H1 (cell line): ENCODE results near the gene PLAC1. TPM values are rescaled to one million over a fixed set of nuclear protein-coding genes. Genes with fewer than 3 reads are reported as not detected.

Experiments
- CTCF ChIA-PET: fragments of 300-600 bp; sonication (Branson Sonifier 250); formaldehyde crosslinking; loops from one replicate; lab custom pipeline; 2021; ENCODE audit not compliant: partially characterized antibody; lab: Charles Lee
- POLR2A ChIA-PET: fragments of 300-600 bp; sonication (Branson Sonifier 250); formaldehyde crosslinking; loops from one replicate; lab custom pipeline; 2021; ENCODE audit warnings: inconsistent platforms; ENCODE audit not compliant: partially characterized antibody; lab: Charles Lee
- DNase-seq, 2 experiments: peaks; one replicate each; pipeline versions ENCODE4 v3.0.0 to v3.0.0-alpha.2; 2010 to 2022; ENCODE audit warnings: low spot score in 2 of 2, low read depth in 1 of 2, mixed read lengths in 1 of 2
- FAIRE-seq: peaks from 2 replicates; lab custom pipeline; 2011; peaks lifted over from hg19 to GRCh38; lab: Jason Lieb, UNC
- H2AFZ ChIP-seq: 2 replicates; pipeline ENCODE4 v1.8.1; 2012; ENCODE audit warnings: low read length, inconsistent platforms
- H2AK5ac ChIP-seq: 2 replicates; pipeline ENCODE4 v1.6.1; 2013; ENCODE audit warnings: low read depth, low read length
- H2BK120ac ChIP-seq: replicated peaks from 2 replicates; pipeline ENCODE3; 2013; ENCODE audit warnings: low read depth, low read length, inconsistent platforms
- H2BK12ac ChIP-seq: 2 replicates; pipeline ENCODE4 v1.6.1; 2013; ENCODE audit warnings: low read depth, low read length
- H2BK15ac ChIP-seq: 2 replicates; pipeline ENCODE4 v1.6.1; 2013; ENCODE audit warnings: low read length
- H2BK20ac ChIP-seq: 2 replicates; pipeline ENCODE4 v1.6.1; 2013; ENCODE audit warnings: low read length
- H2BK5ac ChIP-seq: 2 replicates; pipeline ENCODE4 v1.6.1; 2013; ENCODE audit warnings: low read depth, low read length
- H3K14ac ChIP-seq: 2 replicates; pipeline ENCODE4 v1.6.1; 2013; ENCODE audit warnings: inconsistent platforms; ENCODE audit not compliant: insufficient read length
- H3K18ac ChIP-seq: 2 replicates; pipeline ENCODE4 v1.6.1; 2013; ENCODE audit warnings: low read length; ENCODE audit errors: extremely low read depth
- H3K23ac ChIP-seq: 2 replicates; pipeline ENCODE4 v1.6.1; 2013; ENCODE audit warnings: inconsistent platforms; ENCODE audit not compliant: insufficient read length
- H3K23me2 ChIP-seq: 2 replicates; pipeline ENCODE4 v1.6.1; 2013; ENCODE audit warnings: low read depth, low read length
- H3K27ac ChIP-seq: 2 replicates; pipeline ENCODE4 v1.6.1; 2011; ENCODE audit warnings: low read depth, low read length, inconsistent platforms
- H3K27me3 ChIP-seq, 4 experiments: replicated peaks in 1 of 4; 1 replicate in 1 of 4; 2 replicates in 3 of 4; pipeline versions ENCODE4 v1.6.1 to v1.8.1; 2011 to 2013; ENCODE audit warnings: low read length in 3 of 4, mild to moderate bottlenecking in 3 of 4, inconsistent platforms in 2 of 4, mixed read lengths in 2 of 4, moderate library complexity in 1 of 4; ENCODE audit not compliant: control insufficient read depth in 3 of 4, insufficient read depth in 3 of 4; ENCODE audit errors: extremely low read depth in 1 of 4
- H3K36me3 ChIP-seq, 4 experiments: 2 replicates each; pipeline versions ENCODE4 v1.6.1 to v1.8.1; 2011 to 2013; ENCODE audit warnings: mild to moderate bottlenecking in 4 of 4, low read length in 3 of 4, moderate library complexity in 2 of 4, control low read depth in 1 of 4, inconsistent platforms in 1 of 4; ENCODE audit not compliant: insufficient read depth in 4 of 4, control insufficient read depth in 2 of 4
- H3K4ac ChIP-seq: replicated peaks from 2 replicates; pipeline ENCODE3; 2013; ENCODE audit warnings: low read length, low read depth, mixed read lengths, inconsistent platforms; ENCODE audit not compliant: insufficient read length
- H3K4me1 ChIP-seq, 4 experiments: replicated peaks in 1 of 4; 1 replicate in 1 of 4; 2 replicates in 3 of 4; pipeline versions ENCODE4 v1.6.1 to v1.8.1; 2011 to 2013; ENCODE audit warnings: low read length in 3 of 4, inconsistent platforms in 2 of 4, mixed read lengths in 1 of 4; ENCODE audit not compliant: insufficient read depth in 4 of 4, control insufficient read depth in 3 of 4
- H3K4me2 ChIP-seq, 2 experiments: 2 replicates each; pipeline versions ENCODE4 v1.6.1 to v1.8.1; 2011 to 2013; ENCODE audit warnings: low read depth in 2 of 2, low read length in 2 of 2, control low read depth in 1 of 2, inconsistent platforms in 1 of 2, mild to moderate bottlenecking in 1 of 2; ENCODE audit not compliant: insufficient read depth in 1 of 2
- H3K4me3 ChIP-seq, 4 experiments: fragments of 200-600, 300-600 bp in 1 of 4; sonication (generic), shearing (Covaris generic), sonication (Bioruptor Twin) in 1 of 4; 2 replicates each; pipeline versions ENCODE4 v1.5.1 to v1.8.1; 2011 to 2016; ENCODE audit warnings: low read length in 4 of 4, low read depth in 3 of 4, control low read depth in 2 of 4, inconsistent platforms in 2 of 4, mild to moderate bottlenecking in 2 of 4, mixed read lengths in 1 of 4, moderate library complexity in 1 of 4; ENCODE audit not compliant: insufficient read depth in 2 of 4; ENCODE audit errors: extremely low read depth in 1 of 4
- H3K56ac ChIP-seq: replicated peaks from 2 replicates; pipeline ENCODE3; 2013; ENCODE audit warnings: low read depth, mild to moderate bottlenecking, mixed read lengths, low read length, inconsistent platforms; ENCODE audit not compliant: insufficient read length
- H3K79me1 ChIP-seq: 2 replicates; pipeline ENCODE4 v1.6.1; 2013; ENCODE audit warnings: low read depth, low read length, control low read depth
- H3K79me2 ChIP-seq, 2 experiments: 2 replicates each; pipeline versions ENCODE4 v1.6.1 to v1.8.1; 2012 to 2013; ENCODE audit warnings: low read length in 2 of 2, mild to moderate bottlenecking in 2 of 2, inconsistent platforms in 1 of 2; ENCODE audit not compliant: insufficient read depth in 2 of 2, control insufficient read depth in 1 of 2
- H3K9ac ChIP-seq, 4 experiments: replicated peaks in 1 of 4; 1 replicate in 1 of 4; 2 replicates in 3 of 4; pipeline versions ENCODE4 v1.6.1 to v1.8.1; 2011 to 2013; ENCODE audit warnings: low read depth in 3 of 4, low read length in 3 of 4, control low read depth in 2 of 4, mild to moderate bottlenecking in 2 of 4, moderate library complexity in 2 of 4, inconsistent platforms in 1 of 4; ENCODE audit errors: extremely low read depth in 1 of 4
- H3K9me3 ChIP-seq, 2 experiments: 2 replicates each; pipeline versions ENCODE4 v1.6.1 to v1.8.1; 2012 to 2013; ENCODE audit warnings: mild to moderate bottlenecking in 2 of 2, moderate library complexity in 2 of 2, control low read depth in 1 of 2, inconsistent platforms in 1 of 2, low read depth in 1 of 2, low read length in 1 of 2, mixed read lengths in 1 of 2; ENCODE audit not compliant: insufficient read depth in 2 of 2
- H4K20me1 ChIP-seq, 2 experiments: replicated peaks in 1 of 2; 2 replicates each; pipeline versions ENCODE3 to v1.8.1; 2011 to 2013; ENCODE audit warnings: inconsistent platforms in 2 of 2, low read length in 2 of 2, mild to moderate bottlenecking in 1 of 2; ENCODE audit not compliant: insufficient read depth in 2 of 2, control insufficient read depth in 1 of 2
- H4K5ac ChIP-seq: 2 replicates; pipeline ENCODE4 v1.6.1; 2013; ENCODE audit warnings: low read length, low read depth, mixed read lengths, inconsistent platforms; ENCODE audit not compliant: insufficient read length
- H4K8ac ChIP-seq: 2 replicates; pipeline ENCODE4 v1.8.0; 2013; ENCODE audit warnings: mild to moderate bottlenecking, moderate library complexity, low read length, inconsistent platforms; ENCODE audit not compliant: insufficient read depth; ENCODE audit errors: extremely low read depth
- H4K91ac ChIP-seq: replicated peaks from 2 replicates; pipeline ENCODE3; 2013; ENCODE audit warnings: low read length, mixed read lengths, inconsistent platforms; ENCODE audit not compliant: insufficient read length
- FOSL1 ChIP-seq: IDR thresholded peaks from 2 replicates; pipeline ENCODE4 v1.6.1; 2011; ENCODE audit warnings: mild to moderate bottlenecking, low read depth, low read length, moderate library complexity; ENCODE audit not compliant: insufficient read depth
- JUND ChIP-seq: IDR thresholded peaks from 2 replicates; pipeline ENCODE4 v1.6.1; 2011; ENCODE audit warnings: mild to moderate bottlenecking, improper control_type of control experiment, low read length
- WGBS, 2 experiments: shearing (Covaris generic) in 1 of 2; methylation state at CpG; one replicate each; pipeline versions ENCODE4 v1.1.6 to v1.1.7; 2013 to 2015; ENCODE audit warnings: low lambda C conversion rate in 2 of 2, mixed read lengths in 2 of 2, inconsistent platforms in 1 of 2, low coverage in 1 of 2, missing lambda C conversion rate in 1 of 2; ENCODE audit not compliant: insufficient replicate concordance in 2 of 2, insufficient coverage in 1 of 2, insufficient read length in 1 of 2; ENCODE audit errors: extremely low coverage in 1 of 2, missing lambda C conversion rate in 1 of 2; 5-methylcytosine and 5-hydroxymethylcytosine counted together
- polyA plus RNA-seq, 7 experiments: library from polyadenylated mRNA; depleted of rRNA in 3 of 7; stranded (reverse) in 5 of 7; unstranded in 2 of 7; fragments of >200 nt in 5 of 7; fragments of 200-250 nt in 2 of 7; gene quantifications; 1 replicate in 5 of 7; 2 replicates in 1 of 7; 4 replicates in 1 of 7; pipeline versions ENCODE4 v1.2.1 to v1.2.3, GENCODE V29; 2011 to 2013; ENCODE audit warnings: missing spikeins in 2 of 7, mixed read lengths in 2 of 7
- total RNA-seq: library from RNA; stranded (reverse); fragmentation: NEBNext Ultra II Directional; extraction: Animal tissue kit (Norgen Biotek cat#: 25700); gene quantifications from 2 replicates; pipeline ENCODE4 v1.2.1, GENCODE V29; 2021

The PLAC1 gene
- total and polyA plus RNA-seq, 2 of the 8 experiments (the other 6 are each of a cell fraction or from before 2014, with no cell fraction given) = 1.8 TPM; not detected in 1

- Histone ChIP-seq H3K23ac (no peak overlapping the region), H3K79me1 (no peaks in the 10 kb centered on the region), H3K79me2 (no peaks in the 10 kb centered on the region), H2BK15ac (no peak overlapping the region), H3K4me3 (no peak overlapping the region), H2BK5ac (peak overlapping the region; percentile 52; the same call in 1 of the 2 replicates), H3K27me3 (no peaks in the 10 kb centered on the region), H3K23me2 (no peaks in the 10 kb centered on the region), H4K20me1 (no peaks in the 10 kb centered on the region), H3K4me2 (peak overlapping the region in 1 of 2 experiments; percentile 33; a peak in 2 of 4 replicates), H3K9ac (no peak overlapping the region), H4K5ac (no peak overlapping the region), H2BK20ac (no peak overlapping the region), H3K4ac (no peak overlapping the region), H3K14ac (no peak overlapping the region), H3K9me3 (no peaks in the 10 kb centered on the region), H3K4me1 (peaks cover 0 to 7% (median 0%) of the 10 kb centered on the region in 4 experiments; a peak in 2 of 7 replicates), H3K36me3 (no peaks in the 10 kb centered on the region), H3K56ac (no peak overlapping the region), H4K91ac (no peak overlapping the region), H2AFZ (peak overlapping the region; percentile 81), H2BK120ac (no peak overlapping the region), H2BK12ac (0 out of 2 replicates have a peak overlapping the region, but pooled peaks have one; percentile 60), H3K18ac (no peak overlapping the region; the same call in 1 of the 2 replicates), H3K27ac (no peak overlapping the region), H4K8ac (peak overlapping the region; percentile 15), H2AK5ac (no peak overlapping the region)
- peak in 1 of 2 experiments; percentile 39 for DNase-seq
- ChIA-PET POLR2A (interaction anchor here (0.9 kb wide), 1 partner anchor 22 kb away, joined by 4 read pairs; no protein-coding TSS in a partner anchor), CTCF (no interaction called here)
- WGBS, 2 experiments = 39% methylated on average over 4 of the region's 6 CpGs; no CpG with 5 or more reads in 1 of the 2 experiments
- peak; percentile 72 for FAIRE-seq
- TF ChIP-seq JUND (peak; percentile 50; the same call in 1 of the 2 replicates), FOSL1 (no peak)
These were observed 36.0 kb downstream of the PLAC1 start for GRCh38 chrX:134622056-134622812.
